Prostate gland (tissue), 2 donors: Measurements from ENCODE around the gene RNF213. TPM values are rescaled to one million over a fixed set of nuclear protein-coding genes. Genes with fewer than 3 reads are reported as not detected.
"Not testable (repeated sequence)": the region's sequence is repeated elsewhere in the genome, so short reads cannot be mapped to it uniquely, and the experiment has no call there.

Experiments
- DNase-seq: peaks from one replicate; pipeline ENCODE4 v3.0.0-alpha.2; 2019; ENCODE audit warnings: low spot score
- H3K27ac ChIP-seq, 2 donors: fragments of 200-600 bp; sonication (generic); 2 replicates each; pipeline ENCODE4 v1.5.1; 2017 to 2019
- H3K27me3 ChIP-seq: fragments of 200-600 bp; sonication (generic); replicated peaks from 2 replicates; pipeline ENCODE4 v1.5.1; 2019; ENCODE audit not compliant: insufficient read depth
- H3K36me3 ChIP-seq, 2 donors: fragments of 200-600 bp; sonication (generic); 1 replicate in 1 of 2; 2 replicates in 1 of 2; pipeline versions ENCODE4 v1.5.1 to v1.8.1; 2017 to 2019
- H3K4me1 ChIP-seq: fragments of 200-600 bp; sonication (generic); replicated peaks from 2 replicates; pipeline ENCODE4 v1.5.1; 2019
- H3K4me3 ChIP-seq, 2 donors: fragments of 200-600 bp; sonication (generic); 2 replicates each; pipeline ENCODE4 v1.5.1; 2017 to 2019
- H3K9me3 ChIP-seq: fragments of 200-600 bp; sonication (generic); 2 replicates; pipeline ENCODE4 v1.5.1; 2017
- CTCF ChIP-seq, 4 experiments: fragments of 200-600 bp in 2 of 4; fragments of 450-650 bp in 2 of 4; sonication (generic) in 2 of 4; IDR thresholded peaks; 1 replicate in 3 of 4; 2 replicates in 1 of 4; pipeline ENCODE4 v1.5.1; 2016 to 2019; ENCODE audit warnings: antibody characterized with exemption in 4 of 4, mild to moderate bottlenecking in 2 of 4, moderate library complexity in 2 of 4
- POLR2A ChIP-seq: fragments of 450-650 bp; IDR thresholded peaks from one replicate; pipeline ENCODE4 v1.6.1; 2016; ENCODE audit warnings: antibody characterized with exemption, mild to moderate bottlenecking
- POLR2AphosphoS5 ChIP-seq: sonication (generic); formaldehyde crosslinking; IDR thresholded peaks from one replicate; pipeline ENCODE4 v1.6.1; 2017; ENCODE audit warnings: antibody characterized with exemption
- WGBS: methylation state at CpG from one replicate; pipeline ENCODE4 v1.1.5; 2018; 5-methylcytosine and 5-hydroxymethylcytosine counted together
- intact Hi-C: fragments of 100-400 bp; cut with DNase I; formaldehyde crosslinking; loops from one replicate; pipeline ENCODE4 v1.14.2; 2022
- total RNA-seq, 2 donors: library from RNA; depleted of rRNA; stranded (reverse); fragments of >200 nt; gene quantifications; one replicate each; pipeline ENCODE4 v1.1.0, GENCODE V29; 2016

RNF213 gene
- total RNA-seq, 2 donors from 2014 or later: 57.7 to 112 TPM

GRCh38 chr17:80294653-80295052 lies 34.0 kb downstream of the RNF213 start:
- no peaks in the 10 kb centered on the region for H3K27me3 ChIP-seq
- DNase-seq: no peak
- H3K27ac ChIP-seq: no peak overlapping the region
- intact Hi-C loops: no loop called here
- WGBS: 86% methylated on average over 6 of the region's 6 CpGs
- H3K9me3 ChIP-seq: no peaks in the 10 kb centered on the region
- no peaks in the 10 kb centered on the region for H3K4me1 ChIP-seq
- no peak for TF ChIP-seq CTCF (IDR thresholded peaks at IDR 0.05)
- TF ChIP-seq POLR2AphosphoS5: no peak
- no peak for TF ChIP-seq POLR2A
- peaks cover 10 to 15% of the 10 kb centered on the region in 2 donors for H3K36me3 ChIP-seq
- no peak overlapping the region for H3K4me3 ChIP-seq

DNA sequence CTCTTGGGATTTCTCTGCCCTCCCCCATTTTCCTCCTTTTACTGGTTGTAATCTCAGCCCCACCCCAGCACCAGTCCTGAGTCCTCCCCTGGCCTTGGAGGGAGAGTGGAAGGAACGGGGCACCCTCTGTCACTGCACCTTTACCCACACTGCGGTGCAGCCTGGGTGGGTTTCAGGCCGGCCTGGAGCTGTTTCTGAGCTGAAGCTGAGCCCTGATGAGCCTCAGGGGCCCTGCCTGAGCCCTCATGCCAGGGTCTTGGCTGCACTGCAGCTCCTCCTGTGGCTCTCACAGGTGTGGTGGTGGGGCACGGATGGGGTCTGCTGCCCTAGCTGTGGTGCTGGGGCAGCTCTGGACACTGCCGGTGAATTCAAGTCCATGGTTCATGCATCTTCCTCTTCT lies 34.5 kb downstream of the RNF213 start:
- TF ChIP-seq CTCF (IDR thresholded peaks at IDR 0.05) (no peak), POLR2AphosphoS5 (no peak), POLR2A (no peak)
- H3K4me1 ChIP-seq: no peaks in the 10 kb centered on the region
- H3K27ac ChIP-seq: no peak overlapping the region
- DNase-seq: no peak
- intact Hi-C loops: no loop called here
- peaks cover 7 to 15% of the 10 kb centered on the region in 2 donors for H3K36me3 ChIP-seq
- H3K9me3 ChIP-seq: no peaks in the 10 kb centered on the region
- H3K4me3 ChIP-seq: no peak overlapping the region
- H3K27me3 ChIP-seq: no peaks in the 10 kb centered on the region
- 89% methylated on average over 5 of the region's 5 CpGs for WGBS

DNA sequence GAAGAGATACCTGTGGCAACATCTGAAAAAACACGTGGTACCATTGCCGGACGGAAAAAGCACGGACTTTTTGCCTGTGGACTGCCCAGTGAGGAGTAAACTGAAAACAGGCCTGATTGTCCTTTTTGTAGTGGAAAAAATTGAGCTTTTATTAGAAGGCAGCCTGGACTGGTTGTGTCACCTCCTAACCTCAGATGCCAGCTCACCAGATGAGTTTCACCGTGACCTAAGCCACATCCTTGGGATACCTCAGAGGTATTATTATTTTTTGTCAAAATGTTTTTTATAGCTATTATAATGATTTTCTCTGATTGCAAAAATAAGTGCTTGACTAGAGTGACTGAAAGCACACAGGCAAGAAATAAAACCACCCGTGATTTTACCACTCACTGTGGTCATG lies 34.9 kb downstream of the RNF213 start:
- no peak overlapping the region for H3K27ac ChIP-seq
- no peak overlapping the region for H3K4me3 ChIP-seq
- intact Hi-C loops: no loop called here
- DNase-seq: no peak
- no peaks in the 10 kb centered on the region for H3K9me3 ChIP-seq
- no peaks in the 10 kb centered on the region for H3K4me1 ChIP-seq
- WGBS: 97% methylated on average over 6 of the region's 6 CpGs
- TF ChIP-seq CTCF (IDR thresholded peaks at IDR 0.05) (no peak), POLR2AphosphoS5 (no peak), POLR2A (no peak)
- peaks cover 7 to 15% of the 10 kb centered on the region in 2 donors for H3K36me3 ChIP-seq
- no peaks in the 10 kb centered on the region for H3K27me3 ChIP-seq

DNA sequence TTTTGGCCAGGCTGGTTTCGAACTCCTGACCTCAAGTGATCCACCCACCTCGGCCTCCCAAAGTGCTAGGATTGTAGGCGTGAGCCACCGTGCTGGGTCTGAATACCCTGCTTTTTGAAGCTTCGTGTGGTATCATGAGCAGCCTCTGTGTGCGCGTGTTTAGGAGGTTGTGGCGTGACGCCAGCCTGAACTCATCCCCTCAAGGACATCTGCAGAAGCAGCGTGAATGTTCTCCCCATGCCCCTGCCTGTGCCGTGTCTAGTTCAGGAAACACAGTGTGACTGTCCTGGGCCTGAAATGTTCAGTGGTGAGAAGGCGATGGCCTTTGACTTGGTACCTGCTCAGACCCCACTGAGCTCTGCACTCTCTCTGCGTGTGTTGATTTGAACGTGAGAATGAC lies 35.6 kb downstream of the RNF213 start:
- Histone ChIP-seq H3K4me1 (no peaks in the 10 kb centered on the region), H3K27me3 (no peaks in the 10 kb centered on the region), H3K4me3 (no peak overlapping the region), H3K27ac (no peak overlapping the region), H3K9me3 (no peaks in the 10 kb centered on the region), H3K36me3 (peaks cover 7 to 15% of the 10 kb centered on the region in 2 donors)
- DNase-seq: no peak
- WGBS: 86% methylated on average over 14 of the region's 14 CpGs
- intact Hi-C loops: no loop called here
- TF ChIP-seq POLR2AphosphoS5: no peak
- no peak for TF ChIP-seq POLR2A
- no peak for TF ChIP-seq CTCF (IDR thresholded peaks at IDR 0.05)

DNA sequence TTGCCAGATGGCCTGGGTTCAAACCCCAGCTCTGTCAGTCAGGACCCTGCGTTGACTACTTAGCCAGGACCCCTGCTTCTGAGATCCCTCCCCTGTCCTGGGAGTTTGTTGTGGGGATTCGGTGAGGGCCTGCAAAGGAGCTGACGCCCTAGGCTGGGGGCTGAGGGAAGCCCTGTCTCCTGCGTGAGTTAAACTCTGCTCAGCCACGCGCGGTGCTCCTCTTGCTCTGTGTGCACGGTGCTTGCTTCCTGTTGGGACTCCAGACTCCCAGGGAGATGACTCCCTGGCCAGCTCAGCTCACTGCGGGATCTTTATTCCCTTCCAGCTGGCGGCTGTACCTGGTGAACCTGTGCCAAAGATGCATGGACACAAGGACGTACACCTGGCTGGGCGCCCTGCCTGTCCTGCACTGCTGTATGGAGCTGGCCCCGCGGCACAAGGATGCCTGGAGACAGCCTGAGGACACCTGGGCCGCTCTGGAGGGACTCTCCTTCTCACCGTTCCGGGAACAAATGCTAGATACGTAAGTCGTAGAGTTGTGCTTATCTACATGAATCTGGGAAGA lies 37.4 kb downstream of the RNF213 start:
- no peak for TF ChIP-seq CTCF (IDR thresholded peaks at IDR 0.05)
- peak; percentile 67 for TF ChIP-seq POLR2AphosphoS5
- peaks cover 3 to 15% of the 10 kb centered on the region in 2 donors for H3K36me3 ChIP-seq
- peak; percentile 82 for DNase-seq
- no peaks in the 10 kb centered on the region for H3K9me3 ChIP-seq
- no peak overlapping the region for H3K4me3 ChIP-seq
- H3K27ac ChIP-seq: peak overlapping the region; percentile 12 to 15
- 67% methylated on average over 19 of the region's 19 CpGs for WGBS
- intact Hi-C loops: no loop called here
- H3K27me3 ChIP-seq: no peaks in the 10 kb centered on the region
- no peaks in the 10 kb centered on the region for H3K4me1 ChIP-seq

DNA sequence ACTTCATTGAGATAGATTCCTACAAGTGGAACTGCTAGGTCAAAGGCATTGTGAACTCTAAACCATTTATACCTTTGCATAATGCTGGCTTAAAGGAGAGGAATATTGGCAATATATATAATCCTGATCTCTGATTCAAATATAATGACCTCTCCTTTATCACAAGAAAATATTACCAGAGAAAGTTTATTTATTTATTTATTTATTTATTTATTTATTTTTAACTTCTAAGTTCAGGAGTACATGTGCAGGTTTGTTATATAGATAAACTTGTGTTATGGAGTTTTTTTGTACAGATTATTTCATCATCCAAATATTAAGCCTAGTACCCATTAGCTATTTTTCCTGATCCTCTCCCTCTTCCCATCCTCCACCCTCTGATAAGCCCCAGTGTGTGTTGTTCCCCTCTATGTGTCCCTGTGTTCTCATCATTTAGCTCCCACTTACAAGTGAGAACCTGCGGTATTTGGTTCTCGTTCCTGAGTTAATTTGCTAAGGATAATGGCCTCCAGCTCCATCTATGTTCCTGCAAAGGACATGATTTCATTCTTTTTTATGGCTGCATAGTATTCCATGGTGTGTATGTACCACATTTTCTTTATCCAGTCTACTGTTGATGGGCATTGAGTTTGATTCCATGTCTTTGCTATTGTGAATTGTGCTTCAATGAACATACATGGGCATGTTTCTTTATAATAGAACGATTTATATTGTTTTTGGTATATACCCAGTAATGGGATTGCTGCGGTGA lies 38.9 kb downstream of the RNF213 start:
- H3K36me3 ChIP-seq: peaks cover under 1 to 15% of the 10 kb centered on the region in 2 donors

DNA sequence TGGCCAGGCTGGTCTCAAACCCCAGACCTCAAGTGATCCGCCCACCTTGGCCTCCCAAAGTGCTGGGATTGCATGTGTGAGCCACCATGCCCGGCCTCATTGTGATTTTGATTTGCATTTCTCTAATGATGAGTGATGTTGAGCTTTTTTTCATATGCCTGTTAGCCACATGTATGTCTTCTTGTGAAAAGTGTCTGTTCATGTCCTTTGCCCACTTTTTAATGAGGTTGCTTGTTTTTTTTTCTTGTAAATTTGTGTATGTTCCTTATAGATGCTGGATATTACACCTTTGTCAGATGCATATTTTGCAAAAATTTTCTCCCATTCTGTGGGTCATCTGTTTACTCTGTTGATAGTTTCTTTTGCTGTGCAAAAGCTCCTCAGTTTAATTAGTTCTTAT lies 40.1 kb downstream of the RNF213 start:
- intact Hi-C loops, H3K27ac ChIP-seq, H3K27me3 ChIP-seq, H3K4me3 ChIP-seq, H3K9me3 ChIP-seq, DNase-seq, H3K4me1 ChIP-seq: not testable (repeated sequence)
- H3K36me3 ChIP-seq: peaks cover 0 to 10% of the 10 kb centered on the region in 2 donors
- 88% methylated on average over 2 of the region's 2 CpGs for WGBS

More for the DNA sequence above, 38.9 kb downstream of the RNF213 start:
- H3K27ac ChIP-seq, H3K9me3 ChIP-seq, DNase-seq, H3K27me3 ChIP-seq, H3K4me1 ChIP-seq, H3K4me3 ChIP-seq, intact Hi-C loops: not testable (repeated sequence)
- 98% methylated on average over 4 of the region's 4 CpGs for WGBS
